Renal pelvis (tissue), 4 donors: Measurements from ENCODE around the gene RHOB. TPM values are rescaled to one million over a fixed set of nuclear protein-coding genes. Genes with fewer than 3 reads are reported as not detected.
"Not testable (repeated sequence)": the region's sequence is repeated elsewhere in the genome, so short reads cannot be mapped to it uniquely, and the experiment has no call there.

ENCODE experiments used
- DNase-seq: peaks from one replicate; pipeline ENCODE4 v3.0.0-alpha.2; 2013
- polyA plus RNA-seq, 3 donors: library from polyadenylated mRNA; unstranded; fragments of 120-200 nt; gene quantifications; one replicate each; pipeline ENCODE4 v1.2.1, GENCODE V29; 2013; ENCODE audit not compliant: insufficient read length in 3 of 3

The RHOB gene
- polyA plus RNA-seq, 3 donors: 69.8 to 99.7 (median 90.9) TPM

DNA sequence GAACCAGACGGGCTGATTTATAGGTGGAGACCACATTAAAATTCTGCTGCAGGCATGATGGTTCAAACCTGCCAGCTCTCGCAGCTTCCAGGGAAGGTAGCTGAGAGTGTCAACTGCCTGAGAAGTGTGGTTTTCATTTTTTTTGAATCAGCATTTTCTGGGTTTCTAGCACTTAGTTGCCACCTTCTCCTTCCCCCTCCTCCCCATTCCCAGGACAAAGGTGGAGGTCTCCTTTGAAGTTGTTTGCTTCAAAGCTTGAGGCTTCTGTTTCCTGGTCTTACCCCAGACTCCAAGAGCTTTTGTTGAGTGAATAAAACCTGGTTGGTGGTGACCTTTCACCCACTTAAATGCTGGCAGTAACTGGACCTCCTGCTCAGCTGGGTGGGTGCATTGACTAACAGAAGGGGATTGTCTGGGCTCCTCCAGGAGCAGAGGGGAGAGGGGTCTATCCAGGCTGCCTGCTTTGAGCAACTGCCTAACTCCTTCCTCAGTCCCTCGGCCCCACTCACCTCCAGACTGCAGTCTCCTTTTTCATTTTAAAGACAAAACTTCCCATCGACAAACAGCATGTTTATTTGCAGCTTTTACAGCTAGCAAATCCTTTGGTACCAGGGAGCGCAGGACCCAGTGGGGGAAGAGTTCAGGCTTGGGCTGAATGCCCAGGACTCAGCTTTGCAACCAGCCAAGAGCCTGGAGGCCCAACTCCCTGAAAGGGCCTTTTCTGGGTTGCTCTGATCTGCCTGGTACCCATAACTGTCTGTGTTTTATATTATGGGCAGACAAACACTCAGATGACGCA, 3.5 kb downstream of the RHOB start:
- no peak for DNase-seq

DNA sequence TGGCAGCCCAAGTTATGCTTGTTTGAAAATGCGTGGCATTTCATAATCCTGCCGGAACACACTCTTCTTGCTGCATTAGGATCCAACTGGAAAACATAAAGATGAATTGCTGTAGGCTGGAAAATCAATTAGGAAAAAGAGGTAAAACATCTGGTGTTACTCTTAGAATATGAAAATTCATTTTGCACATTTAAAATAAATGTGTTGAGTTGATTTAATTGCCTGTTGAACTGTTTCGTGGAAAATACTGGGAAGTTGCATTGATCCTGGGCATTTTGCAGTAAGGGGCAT, 4.1 kb downstream of the RHOB start:
- no peak for DNase-seq

GRCh38 chr2:20451341-20451740, 4.5 kb downstream of the RHOB start:
- no peak for DNase-seq

- no peak for DNase-seq
These were observed 5.1 kb downstream of the RHOB start for GRCh38 chr2:20451761-20452499.

- DNase-seq: no peak
These were observed 5.7 kb downstream of the RHOB start for GRCh38 chr2:20452551-20452950.

DNA sequence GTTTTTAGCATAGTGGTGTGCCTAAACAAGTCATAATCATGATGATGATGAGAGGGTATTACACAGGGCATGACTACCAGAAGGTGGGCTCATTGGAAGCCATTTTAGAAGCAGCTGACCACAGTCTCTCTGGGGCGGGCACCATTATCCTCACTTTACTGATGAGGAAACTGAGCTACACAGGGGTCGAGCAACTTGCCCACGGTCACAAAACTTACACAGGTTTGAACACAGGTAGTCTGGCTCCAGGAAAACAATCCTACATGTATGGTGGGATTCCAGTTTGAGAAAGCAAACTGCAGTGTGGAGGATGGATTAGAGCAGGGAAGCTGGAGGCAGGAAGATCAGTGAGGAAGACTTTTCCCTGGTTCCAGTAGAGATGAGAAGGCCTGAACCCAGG, 6.2 kb downstream of the RHOB start:
- no peak for DNase-seq

DNA sequence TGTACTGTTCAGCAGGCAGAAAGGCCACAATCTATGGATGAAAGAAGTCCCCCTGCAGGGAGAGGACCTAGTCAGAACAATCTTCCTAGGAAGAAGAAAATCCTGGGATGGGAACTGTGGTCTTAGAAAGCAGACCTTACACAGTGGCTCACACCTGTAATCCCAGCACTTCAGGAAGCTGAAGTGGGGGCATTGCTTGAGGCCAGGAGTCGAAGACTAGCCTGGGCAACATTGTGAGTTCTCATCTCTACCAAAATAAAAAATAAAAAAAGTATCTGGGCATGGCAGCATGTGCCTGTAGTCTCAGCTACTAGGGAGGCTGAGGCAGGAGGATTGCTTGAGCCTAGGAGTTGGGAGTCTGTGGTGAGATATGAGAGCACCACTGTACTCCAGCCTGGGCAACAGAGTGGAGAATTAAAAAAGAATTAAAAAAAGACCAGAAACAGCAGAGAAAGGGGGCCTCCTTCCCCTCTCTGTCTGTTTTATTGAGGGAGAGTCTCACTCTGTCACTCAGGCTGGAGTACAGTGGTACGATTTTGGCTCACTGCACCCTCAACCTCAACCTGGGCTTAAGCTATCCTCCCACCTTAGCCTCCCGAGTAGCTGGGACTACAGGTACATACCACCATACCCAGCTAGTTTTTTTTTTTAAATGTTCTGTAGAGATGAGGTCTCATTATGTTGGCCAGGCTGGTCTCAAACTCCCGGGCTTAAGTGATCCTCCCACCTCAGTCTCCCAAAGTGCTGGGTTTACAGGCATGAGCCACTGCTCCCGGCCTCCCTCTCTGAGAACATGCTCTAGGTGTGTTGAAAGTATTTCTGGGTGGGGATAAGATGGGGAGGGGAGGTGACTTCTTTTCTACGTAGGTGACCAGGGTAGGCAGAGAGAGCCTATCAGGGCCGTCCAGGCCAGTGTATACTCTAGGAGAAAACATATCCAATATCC, 7.4 kb downstream of the RHOB start:
- no peak for DNase-seq

GRCh38 chr2:20455076-20455587, 8.3 kb downstream of the RHOB start:
- DNase-seq: no peak

DNA sequence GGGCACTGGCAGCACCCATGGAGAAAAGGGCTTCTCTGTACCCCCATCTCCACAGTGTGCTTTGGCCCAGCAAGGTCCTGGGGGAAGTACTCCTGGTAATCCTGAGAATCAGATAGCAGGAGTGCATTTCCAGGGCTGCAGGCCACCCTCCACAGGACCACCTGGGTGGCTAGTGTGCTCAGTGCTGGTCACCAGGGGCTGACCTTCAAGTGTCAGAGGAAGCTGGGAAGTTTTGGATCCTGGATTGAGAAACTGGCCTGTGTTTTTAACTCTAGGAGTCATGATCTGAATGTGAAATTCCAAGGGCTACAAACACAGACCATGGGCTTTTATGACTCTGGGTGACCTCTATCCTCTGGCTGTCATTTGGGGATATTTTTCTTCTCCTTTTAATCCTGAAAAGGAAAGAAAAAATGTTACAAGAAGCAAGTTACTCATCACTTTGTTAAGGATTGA, 9.3 kb downstream of the RHOB start:
- DNase-seq: no peak

GRCh38 chr2:20456636-20457426, 10.0 kb downstream of the RHOB start:
- DNase-seq: no peak

GRCh38 chr2:20457661-20458630, 11.1 kb downstream of the RHOB start:
- DNase-seq: no peak

- DNase-seq: not testable (repeated sequence)
These were observed 12.0 kb downstream of the RHOB start for GRCh38 chr2:20458737-20459484.

- no peak for DNase-seq
These were observed 19.0 kb downstream of the RHOB start for GRCh38 chr2:20465716-20466394.

DNA sequence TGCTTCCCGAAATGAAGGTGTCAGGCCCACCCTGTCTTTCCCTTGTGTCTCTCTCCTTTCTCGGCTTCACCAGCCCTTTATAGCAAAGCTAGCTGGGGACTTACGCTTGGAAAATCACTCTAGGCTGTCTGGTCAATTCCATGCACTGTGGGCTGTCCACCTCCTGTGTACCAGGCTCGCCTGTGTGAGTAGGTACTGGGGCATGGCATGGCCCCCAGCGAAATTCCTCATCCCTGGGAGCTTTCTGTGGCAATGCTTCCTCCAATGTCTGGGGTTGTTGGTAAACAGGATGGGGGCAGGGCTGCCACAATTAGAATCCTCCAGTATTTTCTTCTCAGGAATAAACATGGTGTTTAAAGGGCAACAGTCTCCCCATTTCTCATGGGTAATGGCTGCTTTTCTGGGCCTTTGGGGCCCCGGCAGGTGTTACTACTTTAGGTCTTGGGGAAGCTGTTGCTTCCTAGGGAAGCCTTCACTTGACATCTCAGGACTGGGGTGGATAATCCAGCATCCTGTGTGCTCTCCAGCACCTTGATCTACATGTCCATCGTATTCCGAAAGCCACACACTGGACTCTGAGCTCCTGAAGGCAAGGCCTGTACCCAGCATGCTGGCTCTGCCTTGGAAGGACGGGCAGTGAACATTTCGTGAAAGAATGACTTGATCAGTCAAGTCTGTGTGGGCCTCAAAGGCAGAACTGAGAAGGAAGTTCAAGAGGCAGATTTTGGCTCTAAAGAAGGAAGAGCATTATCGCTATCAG, 21.1 kb downstream of the RHOB start:
- DNase-seq: no peak

- DNase-seq: no peak
These were observed 22.0 kb downstream of the RHOB start for GRCh38 chr2:20468549-20469500.

DNA sequence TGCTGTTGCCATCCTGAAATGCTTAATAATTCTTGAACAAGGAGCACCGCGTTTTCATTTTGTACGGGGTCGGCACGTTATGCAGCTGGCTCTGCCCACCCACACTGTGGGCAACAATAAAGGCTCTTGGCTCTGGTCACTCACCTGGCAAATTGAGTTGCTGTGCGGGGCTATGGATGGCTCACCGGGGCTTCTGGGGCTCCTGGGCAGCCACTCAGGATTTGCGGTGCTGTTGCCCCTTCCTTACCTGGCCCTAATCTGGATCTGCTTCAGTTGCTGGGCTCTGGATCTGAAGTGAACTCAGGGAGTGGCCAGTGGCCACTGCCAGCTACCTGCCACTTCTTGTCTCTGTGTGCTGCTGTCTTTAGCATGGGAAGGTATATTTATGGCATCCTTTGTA, 22.7 kb downstream of the RHOB start:
- no peak for DNase-seq

DNA sequence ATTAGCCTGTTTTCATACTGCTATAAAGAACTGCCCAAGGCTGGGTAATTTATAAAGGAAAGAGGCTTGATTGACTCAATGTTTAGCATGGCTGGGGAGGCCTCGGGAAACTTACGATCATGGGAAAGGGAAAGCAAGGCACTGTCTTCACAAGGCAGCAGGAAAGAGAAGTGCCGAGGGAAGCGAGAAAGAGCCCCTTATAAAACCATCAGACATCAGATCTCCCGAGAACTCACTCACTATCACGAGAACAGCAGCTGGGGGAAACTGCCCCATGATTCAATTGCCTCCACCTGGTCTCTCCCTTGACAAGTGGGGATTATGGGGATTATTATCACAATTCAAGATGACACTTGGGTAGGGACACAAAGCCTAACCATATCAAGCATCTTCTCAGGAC, 23.3 kb downstream of the RHOB start:
- DNase-seq: no peak
